ENCODE measurements around the gene ZXDC.

GRCh38 chr3:126435456-126436315 lies 40.0 kb downstream of the ZXDC start:
- TF ChIP-seq CTCF (IDR thresholded peaks at IDR 0.05) (no peak), ZFX (IDR thresholded peaks at IDR 0.05; ENCODE audit: borderline replicate concordance) (no peak)

Data from 22Rv1 (cell line).